Thyroid gland (tissue), 4 donors: ENCODE results near the gene C5orf58. TPM values are rescaled to one million over a fixed set of nuclear protein-coding genes. Genes with fewer than 3 reads are reported as not detected.

Source experiments
- DNase-seq, 2 donors: peaks; one replicate each; pipeline ENCODE4 v3.0.0-alpha.2; 2019
- H3K27ac ChIP-seq, 3 donors: fragments of 200-600 bp; sonication (generic); 1 replicate in 2 of 3; 2 replicates in 1 of 3; pipeline ENCODE4 v1.5.1; 2016 to 2019; ENCODE audit warnings: mild to moderate bottlenecking in 1 of 3, moderate library complexity in 1 of 3
- H3K27me3 ChIP-seq: fragments of 200-600 bp; sonication (generic); one replicate; pipeline ENCODE4 v1.5.1; 2019
- H3K36me3 ChIP-seq, 2 donors: fragments of 200-600 bp; sonication (generic); one replicate each; pipeline ENCODE4 v1.5.1; 2016 to 2019
- H3K4me1 ChIP-seq, 2 donors: fragments of 200-600 bp; sonication (generic); one replicate each; pipeline ENCODE4 v1.5.1; 2017 to 2019
- H3K4me3 ChIP-seq, 3 donors: fragments of 200-600 bp; sonication (generic); replicated peaks in 1 of 3; 1 replicate in 2 of 3; 2 replicates in 1 of 3; pipeline ENCODE4 v1.5.1; 2016; ENCODE audit warnings: mild to moderate bottlenecking in 1 of 3
- H3K9me3 ChIP-seq: fragments of 200-600 bp; sonication (generic); one replicate; pipeline ENCODE4 v1.5.1; 2017
- CTCF ChIP-seq, 6 experiments: fragments of 200-600 bp in 3 of 6; fragments of 450-650 bp in 3 of 6; sonication (generic) in 3 of 6; IDR thresholded peaks; one replicate each; pipeline ENCODE4 v1.5.1; 2016 to 2019; ENCODE audit warnings: antibody characterized with exemption in 6 of 6, mild to moderate bottlenecking in 2 of 6, inconsistent platforms in 1 of 6, moderate library complexity in 1 of 6
- POLR2A ChIP-seq, 2 donors: fragments of 450-650 bp; IDR thresholded peaks; one replicate each; pipeline ENCODE4 v1.6.1; 2017; ENCODE audit warnings: antibody characterized with exemption in 2 of 2, mild to moderate bottlenecking in 2 of 2, moderate library complexity in 1 of 2
- WGBS, 2 donors: methylation state at CpG; one replicate each; pipeline ENCODE4 v1.1.5; 2017; 5-methylcytosine and 5-hydroxymethylcytosine counted together
- intact Hi-C: fragments of 100-400 bp; cut with DNase I; formaldehyde crosslinking; loops from one replicate; pipeline ENCODE4 v1.15.1; 2023
- total RNA-seq, 4 donors: library from RNA; depleted of rRNA; stranded (reverse); fragments of >200 nt; gene quantifications; one replicate each; pipeline ENCODE4 v1.2.3, GENCODE V29; 2016

Gene C5orf58
- total RNA-seq, 4 donors from 2014 or later, result not detected

- WGBS, 2 donors, result 80 to 87% methylated on average over 4 of the region's 4 CpGs
- TF ChIP-seq CTCF (IDR thresholded peaks at IDR 0.05) (no peak), POLR2A (IDR thresholded peaks at IDR 0.05) (no peak)
- Histone ChIP-seq H3K9me3 (no peaks in the 10 kb centered on the region), H3K27ac (no peak overlapping the region), H3K27me3 (no peaks in the 10 kb centered on the region), H3K4me1 (no peaks in the 10 kb centered on the region), H3K4me3 (no peak overlapping the region), H3K36me3 (no peaks in the 10 kb centered on the region)
- intact Hi-C loops, result no loop called here
- DNase-seq, result no peak
These were observed 16.6 kb downstream of the C5orf58 start for GRCh38 chr5:170249355-170249754.

GRCh38 chr5:170250810-170251317 lies 18.1 kb downstream of the C5orf58 start:
- 74 to 83% methylated on average over 3 of the region's 3 CpGs for WGBS, 2 donors
- intact Hi-C loops, result no loop called here

GRCh38 chr5:170251462-170251861 lies 18.7 kb downstream of the C5orf58 start:
- Histone ChIP-seq H3K27ac (no peak overlapping the region), H3K4me1 (peaks cover 0 to 2% of the 10 kb centered on the region in 2 donors)

More at GRCh38 chr5:170250810-170251317, 18.1 kb downstream of the C5orf58 start:
- H3K9me3 ChIP-seq, result no peaks in the 10 kb centered on the region
- no peak for DNase-seq
- no peak overlapping the region for H3K27ac ChIP-seq
- H3K4me1 ChIP-seq, result no peaks in the 10 kb centered on the region
- no peak for TF ChIP-seq CTCF (IDR thresholded peaks at IDR 0.05)
- TF ChIP-seq POLR2A (IDR thresholded peaks at IDR 0.05), result no peak
- no peak overlapping the region for H3K4me3 ChIP-seq
- no peaks in the 10 kb centered on the region for H3K36me3 ChIP-seq
- H3K27me3 ChIP-seq, result no peaks in the 10 kb centered on the region

GRCh38 chr5:170252109-170252508 lies 19.3 kb downstream of the C5orf58 start:
- H3K4me3 ChIP-seq, result no peak overlapping the region
- intact Hi-C loops, result no loop called here
- H3K36me3 ChIP-seq, result no peaks in the 10 kb centered on the region
- no peaks in the 10 kb centered on the region for H3K27me3 ChIP-seq
- DNase-seq, result no peak
- H3K27ac ChIP-seq, result no peak overlapping the region
- WGBS, 2 donors, result 95 to 98% methylated on average over 3 of the region's 3 CpGs
- no peak for TF ChIP-seq POLR2A (IDR thresholded peaks at IDR 0.05)
- no peak for TF ChIP-seq CTCF (IDR thresholded peaks at IDR 0.05)
- no peaks in the 10 kb centered on the region for H3K9me3 ChIP-seq
- H3K4me1 ChIP-seq, result peaks cover 0 to 7% of the 10 kb centered on the region in 2 donors

More at GRCh38 chr5:170251462-170251861, 18.7 kb downstream of the C5orf58 start:
- Histone ChIP-seq H3K4me3 (no peak overlapping the region), H3K9me3 (no peaks in the 10 kb centered on the region), H3K27me3 (no peaks in the 10 kb centered on the region), H3K36me3 (no peaks in the 10 kb centered on the region)
- 91 to 94% methylated on average over 2 of the region's 2 CpGs for WGBS, 2 donors
- DNase-seq, result no peak
- TF ChIP-seq POLR2A (IDR thresholded peaks at IDR 0.05) (no peak), CTCF (IDR thresholded peaks at IDR 0.05) (no peak)
- intact Hi-C loops, result no loop called here

GRCh38 chr5:170252720-170253350 lies 20.1 kb downstream of the C5orf58 start:
- no peak overlapping the region for H3K27ac ChIP-seq
- 70 to 76% methylated on average over 9 of the region's 9 CpGs for WGBS, 2 donors
- H3K4me1 ChIP-seq, result peaks cover 0 to 7% of the 10 kb centered on the region in 2 donors

More at GRCh38 chr5:170252720-170253350, 20.1 kb downstream of the C5orf58 start:
- no peak for DNase-seq
- intact Hi-C loops, result no loop called here
- H3K36me3 ChIP-seq, result no peaks in the 10 kb centered on the region
- TF ChIP-seq POLR2A (IDR thresholded peaks at IDR 0.05) (no peak), CTCF (IDR thresholded peaks at IDR 0.05) (no peak)
- no peaks in the 10 kb centered on the region for H3K9me3 ChIP-seq
- H3K27me3 ChIP-seq, result no peaks in the 10 kb centered on the region
- H3K4me3 ChIP-seq, result no peak overlapping the region
